GM21528 (cell line): ENCODE results near the gene BBX.
A peak's percentile ranks its signal among the peaks of the same experiment; 100 is the strongest.

ENCODE experiments used
- ATAC-seq: cut with Tn5 transposase; IDR thresholded peaks from one replicate; pipeline ENCODE4 v1.9.1; 2021; ENCODE audit warnings: mild to moderate bottlenecking, moderate library complexity; ENCODE audit not compliant: unreplicated experiment, low FRiP score

The BBX gene

DNA sequence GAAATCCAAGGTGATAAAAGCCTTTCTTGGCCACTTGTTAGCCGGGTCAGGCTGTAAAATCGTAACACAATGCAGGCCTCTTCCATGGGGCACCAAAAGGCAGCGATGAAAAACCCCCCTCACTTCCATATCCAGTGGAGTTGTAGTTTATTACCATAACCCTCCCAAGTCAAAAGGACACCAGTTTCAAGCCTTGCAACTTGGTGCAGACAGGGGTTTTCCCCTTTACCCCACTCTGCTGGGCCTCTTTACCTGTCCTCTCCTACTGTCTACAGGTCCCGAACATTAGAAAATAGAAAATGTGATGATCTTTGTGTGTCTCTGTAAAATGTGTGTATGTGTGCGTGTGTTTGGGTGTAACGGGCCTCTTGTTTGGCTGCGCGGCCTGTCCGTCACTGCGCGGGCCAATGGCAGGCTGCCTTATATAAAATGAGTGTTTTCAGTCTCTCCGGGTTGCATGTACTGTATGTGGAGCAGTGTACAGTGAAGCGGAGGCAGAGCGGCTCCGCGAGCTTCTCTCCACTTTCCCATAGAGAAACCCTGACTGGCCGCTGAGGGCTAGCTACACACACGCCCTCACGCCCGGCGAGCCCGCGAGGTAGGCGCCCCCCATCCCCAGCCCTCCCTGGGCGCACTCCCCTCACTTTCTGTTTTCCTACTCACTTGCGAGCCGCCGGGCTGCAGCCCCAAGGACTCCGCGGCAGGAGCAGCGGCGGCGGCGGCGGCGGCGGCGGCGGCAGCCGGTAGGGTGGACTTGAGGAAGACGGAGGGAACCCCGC is at the start of gene BBX:
BBX (plus strand) TSS at position 453 of the 779 bp plus-strand sequence. CDS start 187,499 bp downstream, outside the sequence.
- ATAC-seq: peak; percentile 94

DNA sequence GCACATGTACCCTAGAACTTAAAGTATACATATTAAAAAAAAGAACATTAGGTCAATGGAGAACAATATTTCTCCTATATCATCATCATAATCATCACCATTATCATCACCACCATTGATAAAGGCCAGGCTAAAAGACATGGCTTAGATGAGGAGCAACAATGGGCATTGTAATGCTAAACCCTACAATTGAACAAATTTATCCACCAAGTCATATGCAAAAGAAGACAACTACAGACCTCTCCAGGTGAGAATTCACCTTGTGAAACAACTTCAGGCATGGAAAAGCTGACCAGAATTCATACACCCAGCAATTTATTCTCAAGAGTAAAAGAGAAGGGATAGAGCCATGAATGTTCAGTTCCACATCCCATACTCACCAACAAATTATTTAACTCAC is 46.3 kb upstream of the BBX start:
- ATAC-seq: no peak

GRCh38 chr3:107487490-107487889 is 35.3 kb upstream of the BBX start:
- no peak for ATAC-seq

GRCh38 chr3:107488942-107489341 is 33.8 kb upstream of the BBX start:
- ATAC-seq: no peak

GRCh38 chr3:107493134-107493533 is 29.6 kb upstream of the BBX start:
- ATAC-seq: no peak

- no peak for ATAC-seq
Measured at GRCh38 chr3:107496855-107497254, 25.9 kb upstream of the BBX start.

DNA sequence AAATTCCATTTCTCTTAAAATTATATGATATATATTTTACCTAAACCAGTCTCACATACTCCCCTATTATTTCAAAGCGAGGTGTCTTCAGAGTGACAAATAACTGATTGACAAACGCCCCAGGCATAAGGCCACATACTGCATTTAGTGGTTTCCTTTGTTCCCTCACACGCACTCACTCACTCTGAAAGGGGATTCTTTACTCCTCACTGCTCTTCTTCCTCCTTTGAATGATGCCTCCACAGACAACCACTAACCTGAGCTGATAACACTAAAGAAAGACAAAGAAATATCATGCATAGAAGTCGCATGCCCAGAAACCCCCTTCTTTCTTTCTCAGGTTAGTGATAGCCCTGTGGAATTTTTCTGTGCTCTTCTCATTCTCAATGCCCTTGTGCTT is 24.1 kb upstream of the BBX start:
- ATAC-seq: no peak

DNA sequence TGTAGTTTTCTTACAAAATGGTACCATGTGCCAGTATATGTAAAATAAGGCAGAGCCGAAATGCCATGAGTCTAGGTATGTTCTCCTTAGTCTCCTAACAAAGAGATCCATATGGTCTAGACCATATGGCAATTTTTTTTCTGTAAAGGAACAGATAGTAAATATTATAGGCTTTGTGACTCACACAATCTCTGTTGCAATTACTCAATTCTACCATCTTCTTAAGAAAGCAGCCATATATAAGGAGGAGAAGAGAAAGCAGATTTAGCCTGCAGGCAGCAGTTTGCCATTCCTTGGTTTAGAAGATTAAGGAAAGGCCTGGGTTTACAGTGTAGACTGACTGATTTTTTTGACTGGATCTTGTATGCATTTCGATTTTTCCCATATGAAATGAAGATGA is 16.3 kb upstream of the BBX start:
- ATAC-seq: no peak

GRCh38 chr3:107508331-107508730 is 14.4 kb upstream of the BBX start:
- ATAC-seq: no peak

DNA sequence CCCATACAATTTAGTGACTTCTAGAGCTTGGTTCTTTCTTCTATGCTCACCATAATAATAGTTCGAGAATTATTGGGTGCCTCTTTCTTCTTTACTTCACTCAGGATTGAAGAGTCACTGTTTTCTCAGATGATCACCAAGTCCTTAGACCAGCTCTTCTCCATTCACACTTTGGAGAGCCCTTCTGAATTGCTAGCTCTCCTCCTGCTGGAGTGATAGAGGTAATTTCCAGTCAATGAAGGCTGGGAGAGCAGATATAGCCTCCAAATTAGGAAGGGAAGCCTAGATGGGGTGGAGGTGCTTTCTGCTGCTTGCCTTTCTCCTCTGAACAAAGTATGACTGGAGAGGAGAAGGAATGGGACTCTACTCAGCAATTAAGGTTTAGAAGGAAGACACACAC is 10.7 kb upstream of the BBX start:
- ATAC-seq: no peak

DNA sequence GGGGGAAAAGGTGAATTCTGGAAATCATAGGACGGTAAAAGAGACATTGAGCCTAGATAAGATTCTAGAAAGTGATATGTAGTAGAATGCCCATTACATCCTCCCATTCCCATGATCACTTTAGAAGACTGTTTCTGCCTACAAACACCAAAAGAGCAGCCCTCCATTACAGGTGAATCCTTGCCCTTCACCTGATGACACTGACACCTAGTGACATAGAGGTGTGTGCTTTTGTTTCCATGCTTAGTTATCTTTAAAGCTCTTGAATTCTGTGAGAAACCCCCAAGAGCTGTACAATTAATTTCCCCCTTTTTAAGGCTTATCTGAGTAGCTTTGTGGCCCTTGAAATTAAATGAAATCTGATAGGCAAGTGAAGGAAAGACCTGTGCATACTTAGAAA is 8.3 kb upstream of the BBX start:
- no peak for ATAC-seq

GRCh38 chr3:107516475-107516874 is 6.3 kb upstream of the BBX start:
- ATAC-seq: no peak

DNA sequence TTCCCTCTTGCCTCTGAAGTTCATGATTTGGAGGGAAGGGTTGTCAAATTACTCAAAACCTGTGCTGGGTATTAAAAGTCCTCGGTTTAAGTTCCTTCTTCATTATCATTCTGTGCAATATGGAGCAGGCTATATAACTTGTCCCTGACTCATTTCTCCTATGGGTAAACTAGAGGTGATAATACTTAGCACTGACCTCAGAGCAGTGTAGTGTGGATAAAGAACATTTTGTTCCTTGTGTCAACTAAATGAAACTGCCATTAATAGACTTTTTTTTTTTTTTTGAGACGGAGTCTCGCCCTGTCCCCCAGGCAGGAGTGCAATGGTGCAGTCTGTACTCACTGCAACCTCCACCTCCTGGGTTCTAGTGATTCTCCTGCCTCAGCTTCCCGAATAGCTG is 2.2 kb upstream of the BBX start:
- ATAC-seq: no peak

DNA sequence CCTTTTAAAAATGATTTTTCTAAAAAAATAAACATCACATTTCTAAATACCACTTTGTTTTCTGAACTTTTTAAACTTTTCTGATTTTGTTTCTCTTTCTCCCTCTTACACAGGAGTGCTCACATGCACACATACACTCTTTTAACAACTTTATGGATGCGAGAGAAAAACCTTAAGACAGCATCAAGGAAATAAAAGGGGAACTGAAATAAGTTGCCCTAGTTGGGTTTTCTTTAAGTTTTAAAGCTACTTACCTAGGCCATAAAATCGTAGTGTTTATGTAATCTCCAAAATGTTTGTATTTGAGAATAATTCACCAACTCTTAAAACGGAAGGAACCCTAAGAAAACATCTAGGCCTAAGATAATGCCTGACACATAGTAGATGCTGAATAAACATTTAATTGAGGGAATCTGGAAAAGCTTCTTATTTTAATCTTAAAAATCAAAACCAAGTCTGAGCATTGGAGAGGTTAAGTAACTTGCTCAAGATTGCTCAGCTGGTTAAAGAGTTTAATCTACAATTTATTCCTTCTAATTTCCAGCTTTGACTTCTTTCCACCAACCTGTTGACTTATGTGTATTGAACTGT is 1.2 kb upstream of the BBX start:
- ATAC-seq: no peak

GRCh38 chr3:107523289-107523538 is 452 bp downstream of the BBX start:
- peak; percentile 29 for ATAC-seq

DNA sequence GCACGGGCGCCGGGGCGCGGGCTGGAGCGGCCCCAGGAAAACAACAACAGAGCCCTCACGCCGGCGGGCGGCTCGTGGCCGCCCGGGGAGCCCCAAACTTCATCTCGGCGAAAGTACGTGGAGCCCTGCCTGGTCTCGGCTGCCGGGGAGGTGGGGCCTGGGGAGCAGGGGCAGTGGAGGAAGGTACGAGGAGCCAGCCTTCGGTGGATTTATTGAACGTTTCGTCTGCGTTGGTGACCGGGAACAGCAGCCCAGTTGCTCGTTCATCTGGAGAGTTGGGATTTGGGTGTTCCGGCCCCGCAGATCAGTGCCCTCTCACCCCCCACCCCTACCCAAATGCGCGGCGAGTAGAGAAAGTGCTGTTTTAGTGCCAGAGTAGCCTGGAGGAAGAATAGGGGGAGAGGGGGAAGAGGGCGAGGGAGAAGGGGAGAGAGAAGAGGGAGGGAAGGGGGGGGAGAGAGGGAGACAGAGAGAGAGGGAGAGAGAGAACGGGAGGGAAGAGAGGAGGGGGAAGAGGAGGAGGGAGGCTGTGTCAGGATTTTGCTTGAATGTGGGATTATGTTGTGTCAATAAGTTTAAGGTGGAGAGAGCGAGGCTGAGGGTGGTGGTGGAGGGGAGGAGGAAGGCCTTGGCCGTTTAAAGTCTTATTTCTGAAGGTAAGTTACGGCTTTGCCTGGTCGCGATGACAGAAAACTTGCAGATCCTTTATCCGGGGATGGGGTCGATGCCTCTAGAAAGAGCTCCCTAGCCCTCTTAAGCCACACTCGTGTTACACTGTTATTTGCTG is 970 bp downstream of the BBX start:
- peak; percentile 33 for ATAC-seq

DNA sequence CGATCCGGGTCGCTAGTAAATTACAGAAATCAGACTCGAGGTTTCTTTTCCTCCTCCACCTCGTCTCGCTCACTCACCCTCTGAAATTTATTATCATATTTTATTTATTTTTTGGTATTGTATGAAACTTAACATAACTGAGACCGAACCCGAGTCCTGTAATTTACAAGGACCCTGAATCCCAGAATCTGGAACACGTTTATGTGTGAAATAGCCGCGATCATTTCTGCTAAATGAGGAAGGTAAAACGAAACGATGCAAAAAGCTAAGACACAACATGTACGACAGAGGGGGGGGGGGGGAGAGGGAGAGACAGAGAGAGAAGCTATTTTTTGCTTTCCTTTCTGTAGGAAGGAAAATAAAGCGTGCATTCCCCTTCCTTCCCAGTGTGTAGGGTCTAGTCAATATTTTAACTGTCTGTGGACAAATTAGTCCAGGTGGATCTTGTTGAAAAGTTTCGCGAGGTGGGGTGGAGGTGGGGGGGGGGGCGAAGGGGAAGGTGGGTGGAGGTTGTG is 1.6 kb downstream of the BBX start:
- ATAC-seq: no peak

- no peak for ATAC-seq
Measured at GRCh38 chr3:107524841-107525643, 2.3 kb downstream of the BBX start.

GRCh38 chr3:107525644-107526305 is 3.0 kb downstream of the BBX start:
- no peak for ATAC-seq

DNA sequence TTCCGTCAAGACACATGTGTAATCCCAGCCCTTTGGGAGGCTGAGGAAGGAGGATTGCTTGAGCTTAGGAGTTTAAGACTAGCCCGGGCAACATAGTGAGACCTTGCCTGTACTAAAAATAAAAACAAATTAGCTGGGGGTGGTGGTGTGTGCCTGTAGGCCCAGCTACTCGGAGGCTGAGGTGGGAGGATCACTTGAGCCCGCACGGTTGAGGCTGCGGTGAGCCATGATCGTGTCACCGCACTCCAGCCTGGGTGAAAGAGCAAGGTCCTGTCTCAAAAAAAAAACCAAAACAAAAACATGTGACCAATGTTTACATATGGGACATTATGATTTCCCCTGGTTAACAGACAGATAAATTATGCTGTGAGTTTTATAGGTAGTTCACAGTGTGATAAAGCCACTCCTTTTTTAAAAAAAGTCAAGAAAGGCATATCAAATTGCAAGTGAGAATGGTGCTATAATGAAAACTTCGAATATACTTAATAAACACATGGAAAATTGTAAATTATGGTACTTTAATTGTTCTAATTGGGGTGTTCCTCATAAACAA is 9.2 kb downstream of the BBX start:
- no peak for ATAC-seq
